GM12878 (cell line): ENCODE results near the gene SPARC. TPM values are rescaled to one million over a fixed set of nuclear protein-coding genes. Genes with fewer than 3 reads are reported as not detected.

Source experiments
- ATAC-seq: fragments of 200-7000 bp; cut with Tn5 transposase; 3 replicates; pipeline ENCODE4 v1.9.1; 2020; ENCODE audit warnings: mild to moderate bottlenecking, moderate library complexity
- BruUV-seq: library from RNA; stranded (reverse); fragments of 400-500 nt; replicated peaks from 2 replicates; lab custom pipeline; 2021; lab: Mats Ljungman, UMichigan
- CTCF ChIA-PET: fragments of 300-600 bp; sonication (Branson Sonifier 250); formaldehyde crosslinking; extraction: SDS; loops from one replicate; lab custom pipeline; 2021; ENCODE audit warnings: inconsistent platforms; lab: Yijun Ruan, JAX
- POLR2A ChIA-PET: fragments of 350-600 bp; formaldehyde crosslinking; extraction: SDS; loops from one replicate; lab custom pipeline; 2021; ENCODE audit warnings: inconsistent platforms; lab: Charles Lee
- RAD21 ChIA-PET: fragments of 300-600 bp; sonication (Branson Sonifier 250); formaldehyde crosslinking; loops from one replicate; lab custom pipeline; 2023; ENCODE audit warnings: antibody characterized with exemption; ENCODE audit not compliant: unreplicated experiment; lab: Charles Lee
- SMC1A ChIA-PET: fragments of 300-600 bp; sonication (Branson Sonifier 250); formaldehyde crosslinking; loops from one replicate; lab custom pipeline; 2023; ENCODE audit not compliant: unreplicated experiment, uncharacterized antibody; lab: Charles Lee
- DNase-seq: peaks from one replicate; pipeline ENCODE4 v3.0.0-alpha.2; 2011; ENCODE audit warnings: low read depth, low spot score
- FAIRE-seq: peaks from 3 replicates; lab custom pipeline; 2011; peaks lifted over from hg19 to GRCh38; lab: Jason Lieb, UNC
- H2AFZ ChIP-seq: 2 replicates; pipeline ENCODE4 v1.6.0; 2011; ENCODE audit warnings: low read depth, low read length, control low read depth; ENCODE audit not compliant: control insufficient read depth
- H3K27ac ChIP-seq: 2 replicates; pipeline ENCODE4 v1.5.1; 2011; ENCODE audit warnings: control low read depth; ENCODE audit not compliant: control insufficient read depth, insufficient read depth
- H3K27me3 ChIP-seq, 2 experiments: replicated peaks in 1 of 2; 2 replicates each; pipeline versions ENCODE4 v1.6.0 to v1.6.1; 2011; ENCODE audit warnings: low read length in 1 of 2; ENCODE audit not compliant: control insufficient read depth in 2 of 2, insufficient read depth in 2 of 2
- H3K36me3 ChIP-seq, 2 experiments: 2 replicates each; pipeline ENCODE4 v1.5.1; 2011; ENCODE audit warnings: low read length in 1 of 2; ENCODE audit not compliant: control insufficient read depth in 2 of 2, insufficient read depth in 2 of 2
- H3K4me1 ChIP-seq: 2 replicates; pipeline ENCODE4 v1.6.1; 2011; ENCODE audit warnings: mild to moderate bottlenecking, low read length, moderate library complexity, mixed read lengths; ENCODE audit not compliant: control insufficient read depth, insufficient read depth
- H3K4me2 ChIP-seq: 2 replicates; pipeline ENCODE4 v1.6.0; 2011; ENCODE audit warnings: control low read depth; ENCODE audit not compliant: control insufficient read depth, insufficient read depth
- H3K4me3 ChIP-seq: fragments of 200-600 bp; sonication (generic); 2 replicates; pipeline ENCODE4 v1.5.1; 2016
- H3K79me2 ChIP-seq: 2 replicates; pipeline ENCODE4 v1.6.0; 2011; ENCODE audit warnings: low read length; ENCODE audit not compliant: control insufficient read depth, insufficient read depth
- H3K9ac ChIP-seq: 2 replicates; pipeline ENCODE4 v1.8.0; 2011; ENCODE audit warnings: low read length, control low read depth, mixed read lengths; ENCODE audit not compliant: control insufficient read depth, insufficient read depth
- H3K9me3 ChIP-seq: replicated peaks from 3 replicates; pipeline ENCODE4 v1.5.1; 2011; ENCODE audit warnings: mild to moderate bottlenecking, low read length; ENCODE audit not compliant: control insufficient read depth, insufficient read depth
- H4K20me1 ChIP-seq: 2 replicates; pipeline ENCODE4 v1.6.0; 2011; ENCODE audit not compliant: control insufficient read depth, insufficient read depth
- FOS ChIP-seq: IDR thresholded peaks from 3 replicates; pipeline ENCODE4 v1.6.1; 2011; ENCODE audit warnings: borderline replicate concordance; ENCODE audit not compliant: insufficient read length; ENCODE audit errors: extremely low read depth
- IRF4 ChIP-seq: IDR thresholded peaks from 2 replicates; pipeline ENCODE4 v1.6.1; 2011; ENCODE audit warnings: low read depth, low read length
- MAX ChIP-seq: IDR thresholded peaks from 2 replicates; pipeline ENCODE4 v1.6.1; 2012; ENCODE audit warnings: low read depth, low read length, improper control_type of control experiment
- PAX5 ChIP-seq: IDR thresholded peaks from 2 replicates; pipeline ENCODE4 v1.6.1; 2011; ENCODE audit warnings: low read depth, low read length, borderline replicate concordance
- RB1 ChIP-seq: fragments of 450-650 bp; formaldehyde crosslinking; IDR thresholded peaks from 2 replicates; pipeline ENCODE4 v1.6.1; 2017; ENCODE audit warnings: mild to moderate bottlenecking, borderline replicate concordance
- RBBP5 ChIP-seq: fragments of 200-600 bp; sonication (generic); conservative IDR thresholded peaks from 2 replicates; pipeline ENCODE4 v1.6.1; 2016
- SUPT20H ChIP-seq: IDR thresholded peaks from 2 replicates; pipeline ENCODE4 v1.6.1; 2011; ENCODE audit warnings: low read depth, mild to moderate bottlenecking, low read length, moderate library complexity, borderline replicate concordance; ENCODE audit not compliant: control insufficient read depth
- WGBS: methylation state at CpG from one replicate; pipeline ENCODE4 v1.1.6; 2016; ENCODE audit warnings: low lambda C conversion rate; ENCODE audit not compliant: insufficient replicate concordance, insufficient coverage; ENCODE audit errors: missing lambda C conversion rate; 5-methylcytosine and 5-hydroxymethylcytosine counted together
- in situ Hi-C: fragments of 300-500 bp; cut with MboI; formaldehyde crosslinking; loops from 9 replicates; pipeline ENCODE4 v1.14.3; 2018; ENCODE audit warnings: mixed read lengths
- intact Hi-C: fragments of 100-400 bp; cut with micrococcal nuclease; formaldehyde crosslinking; loops from one replicate; pipeline ENCODE4 v1.14.2; 2022; ENCODE audit not compliant: unreplicated experiment
- polyA plus RNA-seq, 11 experiments: library from polyadenylated mRNA; depleted of rRNA in 4 of 11; unstranded in 6 of 11; stranded (reverse) in 5 of 11; fragments of >200 nt; fragmentation: Nextera tagmentation in 4 of 11; fragmentation: Illumina TruSeq in 1 of 11; extraction: Ambion mirVana in 4 of 11; extraction: Trizol in 1 of 11; gene quantifications; 1 replicate in 1 of 11; 2 replicates in 10 of 11; pipeline versions ENCODE4 v1.2.1 to v1.2.3, GENCODE V29; 2011 to 2016; ENCODE audit warnings: inconsistent platforms in 2 of 11, missing spikeins in 2 of 11, low read depth in 1 of 11
- total RNA-seq, 4 experiments: library from RNA; depleted of rRNA in 3 of 4; stranded (reverse); fragments of >200 nt in 3 of 4; fragmentation: Illumina TruSeq in 1 of 4; extraction: Trizol in 1 of 4; gene quantifications; 2 replicates each; pipeline versions ENCODE4 v1.2.1 to v1.2.3, GENCODE V29; 2013 to 2021
- TF ChIP-seq, protein P1 (sequence below): fragments of 450-650 bp; IDR thresholded peaks from 2 replicates; pipeline ENCODE4 v1.6.1; 2016; ENCODE audit warnings: mild to moderate bottlenecking

Gene SPARC
- total and polyA plus RNA-seq, 10 of the 15 experiments (the other 5 are each of a cell fraction or from before 2014, with no cell fraction given): 29.6 to 154 (median 57.0) TPM

DNA sequence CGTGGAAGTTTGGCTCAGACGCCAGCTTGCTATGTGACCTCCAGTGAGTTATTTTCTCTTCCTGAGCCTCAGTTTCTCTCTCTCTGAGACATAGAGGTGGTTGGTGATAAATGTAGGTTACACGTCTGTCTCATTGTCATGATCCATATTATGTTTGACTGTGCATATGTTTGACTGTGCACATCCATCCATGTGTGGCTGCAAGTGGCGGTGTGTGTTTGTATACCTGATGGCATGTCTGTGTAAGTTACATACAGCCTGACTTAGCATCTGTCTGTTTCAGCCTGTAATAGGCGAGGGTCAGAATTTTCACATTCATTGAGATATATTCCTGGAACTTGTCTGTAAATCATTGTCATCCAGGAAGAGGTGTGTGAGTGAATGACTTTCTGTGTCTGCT lies 3.3 kb downstream of the SPARC start (continued):
- TF ChIP-seq, protein P1, sequence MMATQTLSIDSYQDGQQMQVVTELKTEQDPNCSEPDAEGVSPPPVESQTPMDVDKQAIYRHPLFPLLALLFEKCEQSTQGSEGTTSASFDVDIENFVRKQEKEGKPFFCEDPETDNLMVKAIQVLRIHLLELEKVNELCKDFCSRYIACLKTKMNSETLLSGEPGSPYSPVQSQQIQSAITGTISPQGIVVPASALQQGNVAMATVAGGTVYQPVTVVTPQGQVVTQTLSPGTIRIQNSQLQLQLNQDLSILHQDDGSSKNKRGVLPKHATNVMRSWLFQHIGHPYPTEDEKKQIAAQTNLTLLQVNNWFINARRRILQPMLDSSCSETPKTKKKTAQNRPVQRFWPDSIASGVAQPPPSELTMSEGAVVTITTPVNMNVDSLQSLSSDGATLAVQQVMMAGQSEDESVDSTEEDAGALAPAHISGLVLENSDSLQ: no peak
- TF ChIP-seq, all 136 proteins: peak for 0

DNA sequence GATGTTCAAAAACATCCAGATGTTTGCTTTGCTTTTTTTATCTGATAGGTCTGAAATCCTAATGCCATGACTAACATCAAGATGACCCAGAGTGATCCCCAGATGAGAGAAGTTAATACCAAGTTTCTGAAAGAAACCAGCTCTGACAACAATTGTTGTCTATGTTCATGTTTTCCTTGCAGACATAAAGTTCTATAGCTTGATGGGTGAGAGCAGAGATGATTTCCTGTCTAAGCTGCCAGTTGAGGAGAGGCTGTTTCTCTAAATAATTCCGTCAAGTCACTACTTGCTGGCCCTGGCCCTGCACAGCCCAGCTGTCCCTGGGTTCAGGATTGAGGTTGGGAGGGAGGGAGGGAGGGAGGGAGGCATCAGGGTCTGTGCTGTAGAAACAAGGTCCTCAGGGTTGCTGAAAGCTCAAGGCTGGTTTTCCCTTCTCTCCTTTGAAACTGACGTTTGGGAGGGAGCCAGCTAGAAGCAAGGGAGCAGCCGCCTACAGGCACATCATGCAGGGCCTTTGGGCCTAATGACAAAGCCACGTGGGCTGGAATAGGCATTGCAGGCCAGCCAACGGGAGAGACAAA lies 3.9 kb downstream of the SPARC start:
- H3K27ac ChIP-seq: no peak overlapping the region
- peaks cover 34% of the 10 kb centered on the region for H3K79me2 ChIP-seq
- H3K27me3 ChIP-seq: no peaks in the 10 kb centered on the region
- DNase-seq (no peak), ATAC-seq (no peak), FAIRE-seq (no peak)
- WGBS: 85% methylated on average over 5 of the region's 5 CpGs
- H4K20me1 ChIP-seq: no peaks in the 10 kb centered on the region
- no peak overlapping the region; the same call in 1 of the 2 replicates for H3K4me2 ChIP-seq
- 0 out of 4 replicates have a peak, but pooled peaks cover 0 to 3% of the 10 kb centered on the region in 2 experiments for H3K36me3 ChIP-seq
- H3K9ac ChIP-seq: no peak overlapping the region
- no TSS peak for BruUV-seq
- in situ Hi-C loops: no loop called here
- ChIA-PET SMC1A (interaction anchor here (1.2 to 1.6 kb wide), 2 partner anchors 12 to 17 kb away, joined by 3 to 4 read pairs; no protein-coding TSS in a partner anchor), RAD21 (no interaction called here), POLR2A (interaction anchor here (1.0 kb wide), 2 partner anchors 11 to 14 kb away, joined by 3 read pairs; no protein-coding TSS in a partner anchor), CTCF (interaction anchor here (1.5 to 4.5 kb wide), 4 partner anchors 11 to 57 kb away, joined by 4 to 23 read pairs (median 6); no protein-coding TSS in a partner anchor)
- H3K4me3 ChIP-seq: no peak overlapping the region
- peaks cover 14% of the 10 kb centered on the region for H3K4me1 ChIP-seq
- intact Hi-C loops: no loop called here
- TF ChIP-seq SUPT20H: no peak
- no peak for TF ChIP-seq FOS
- no peak for TF ChIP-seq RB1
- no peak for TF ChIP-seq MAX
- no peak for TF ChIP-seq PAX5
- no peak for TF ChIP-seq RBBP5
- no peak for TF ChIP-seq IRF4
- no peak overlapping the region for H2AFZ ChIP-seq
- no peaks in the 10 kb centered on the region for H3K9me3 ChIP-seq
